ENCODE data around the gene INTS3. TPM values are rescaled to one million over a fixed set of nuclear protein-coding genes. Genes with fewer than 3 reads are reported as not detected.

The INTS3 gene
- total and polyA plus RNA-seq, 2 donors (not counting 3 experiments of a cell fraction or from before 2014, with no cell fraction given): 61.9 to 63.1 TPM

GRCh38 chr1:153786038-153786790, 58.4 kb downstream of the INTS3 start:
- DNase-seq (ENCODE audit: low read depth, low spot score) (no peak), FAIRE-seq (no peak)
- no peaks in the 10 kb centered on the region for H3K79me2 ChIP-seq (ENCODE audit: control insufficient read depth, insufficient read depth, low read length)
- CTCF ChIA-PET: interaction anchor here (1.5 kb wide), 1 partner anchor 12 kb away, joined by 3 read pairs; no protein-coding TSS in a partner anchor
- no peak overlapping the region for H3K9ac ChIP-seq (replicated peaks; ENCODE audit: extremely low read depth, insufficient read depth, low read length)
- H3K4me1 ChIP-seq (ENCODE audit: control insufficient read depth, extremely low read depth, insufficient read depth, low read length): peaks cover 20% of the 10 kb centered on the region
- no peaks in the 10 kb centered on the region for H3K36me3 ChIP-seq (ENCODE audit: control insufficient read depth in 2 of 2, extremely low read depth in 1 of 2, insufficient read depth in 2 of 2, low read length in 2 of 2)
- H3K9me3 ChIP-seq (replicated peaks; ENCODE audit: control insufficient read depth, insufficient read depth, low read length): no peaks in the 10 kb centered on the region
- intact Hi-C loops (cut with micrococcal nuclease): no loop called here
- no peak overlapping the region for H2AFZ ChIP-seq (ENCODE audit: low read depth, low read length)
- POLR2A ChIA-PET: no interaction called here
- dilution Hi-C loops (cut with MboI; ENCODE audit: extremely low pct_ligation_motif_present, low sequenced_read_pairs): no loop called here
- no peak overlapping the region for H3K27ac ChIP-seq (ENCODE audit: insufficient read depth, low read depth, low read length)
- H3K4me2 ChIP-seq (ENCODE audit: insufficient read depth, low read length): no peak overlapping the region
- TF ChIP-seq MAX (IDR thresholded peaks at IDR 0.05; ENCODE audit: insufficient read depth, insufficient read length) (no peak), EZH2 (IDR thresholded peaks at IDR 0.05; ENCODE audit: borderline replicate concordance, low read depth, low read length, severe bottlenecking) (no peak), GATA2 (IDR thresholded peaks at IDR 0.05; ENCODE audit: insufficient read depth, insufficient read length, low read depth, low read length) (no peak), JUN (IDR thresholded peaks at IDR 0.05; ENCODE audit: borderline replicate concordance, insufficient read depth, insufficient read length, low read depth) (no peak), POLR2A (IDR thresholded peaks at IDR 0.05; ENCODE audit: low read depth, low read length) (no peak), FOS (IDR thresholded peaks at IDR 0.05; ENCODE audit: borderline replicate concordance, insufficient read depth, low read length) (no peak), MYC (IDR thresholded peaks at IDR 0.05; ENCODE audit: low read depth, low read length) (no peak), CTCF (IDR thresholded peaks at IDR 0.05; ENCODE audit: extremely low read depth in 1 of 2, insufficient read depth in 1 of 2, low read depth in 1 of 2, low read length in 2 of 2) (no peak), POLR2AphosphoS5 (IDR thresholded peaks at IDR 0.05; ENCODE audit: insufficient read depth, low read depth, low read length) (no peak)
- no peaks in the 10 kb centered on the region for H3K9me1 ChIP-seq (replicated peaks; ENCODE audit: control insufficient read depth, extremely low read depth, insufficient read depth, low read length)
- H3K27me3 ChIP-seq (ENCODE audit: control insufficient read depth in 2 of 2, insufficient read depth in 2 of 2, low read length in 2 of 2): peaks cover 0 to 2% of the 10 kb centered on the region in 2 experiments
- BruUV-seq (replicated peaks): no TSS peak
- H4K20me1 ChIP-seq (replicated peaks; ENCODE audit: control insufficient read depth, extremely low read depth, insufficient read depth, low read length): no peaks in the 10 kb centered on the region
- H3K4me3 ChIP-seq (replicated peaks in 1 of 3; ENCODE audit: insufficient read depth in 1 of 3, low read depth in 1 of 3, low read length in 3 of 3): no peak overlapping the region
